Measurements from ENCODE around the gene MBNL1.
A peak's percentile ranks its signal among the peaks of the same experiment; 100 is the strongest.

The MBNL1 gene

GRCh38 chr3:152264378-152264777 lies 4.4 kb upstream of the MBNL1 start:
- H3K27me3 ChIP-seq (ENCODE audit: control insufficient read depth in 3 of 3, insufficient read depth in 3 of 3, low read depth in 1 of 3, low read length in 3 of 3), result peaks cover 0 to 12% (median 0%) of the 10 kb centered on the region in 3 experiments

DNA sequence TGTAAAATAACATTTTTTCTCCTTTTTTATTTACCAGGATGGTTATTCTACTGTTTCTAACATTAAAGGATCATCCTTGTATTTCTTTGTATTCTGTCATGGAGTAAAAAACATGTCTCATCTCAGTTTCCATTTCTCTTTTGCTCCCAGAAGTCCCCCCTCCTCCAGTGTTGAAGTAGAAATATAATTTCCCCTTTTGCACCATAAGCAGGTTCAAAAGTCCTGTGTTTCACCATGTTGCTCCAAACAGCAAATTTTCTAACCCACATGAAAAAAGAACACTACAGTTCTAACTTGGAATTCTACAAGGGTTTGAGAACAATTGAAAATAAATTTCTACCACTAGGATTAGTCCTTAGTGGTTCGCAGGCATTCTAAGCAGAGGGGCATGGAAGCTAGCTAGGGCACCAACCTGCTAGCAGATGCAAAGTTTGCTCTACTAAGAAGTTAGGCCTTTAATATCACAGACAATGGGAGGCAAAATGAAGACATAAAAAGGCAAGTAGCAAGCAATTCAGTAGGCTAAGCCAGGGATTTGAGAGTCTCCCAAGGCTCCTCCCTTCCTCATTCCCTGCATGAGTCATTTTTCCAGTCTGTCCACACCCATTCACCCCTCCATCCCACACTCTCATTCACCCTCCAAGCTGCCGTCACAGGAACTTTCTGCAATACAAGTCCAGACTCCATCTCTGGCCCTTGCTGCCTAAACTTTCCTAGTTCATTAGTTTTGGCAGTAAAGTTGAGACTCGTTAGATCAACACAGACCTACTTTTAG lies 2.3 kb upstream of the MBNL1 start:
- WGBS, 2 donors (ENCODE audit: extremely low coverage in 2 of 2, insufficient read length in 2 of 2, insufficient replicate concordance in 1 of 2), result no CpG with 5 or more reads among the region's 3 CpGs
- Histone ChIP-seq H2BK5ac (ENCODE audit: low read length) (no peak overlapping the region), H3K36me3 (replicated peaks in 1 of 2; ENCODE audit: control insufficient read depth in 2 of 2, insufficient read depth in 2 of 2, low read length in 2 of 2) (no peaks in the 10 kb centered on the region), H4K91ac (ENCODE audit: low read depth, low read length, poor library complexity) (no peak overlapping the region), H4K8ac (ENCODE audit: low read depth, low read length) (no peak overlapping the region), H2AK5ac (ENCODE audit: low read depth, low read length) (no peak overlapping the region), H2AFZ (ENCODE audit: low read length) (peak overlapping the region; percentile 77), H3K9me3 (replicated peaks in 1 of 2; ENCODE audit: control insufficient read depth in 2 of 2, insufficient read depth in 1 of 2, low read depth in 1 of 2, low read length in 2 of 2) (no peaks in the 10 kb centered on the region), H2BK12ac (ENCODE audit: low read length) (no peak overlapping the region), H3K79me1 (ENCODE audit: low read depth, low read length) (peaks cover 2% of the 10 kb centered on the region), H3K4me2 (ENCODE audit: insufficient read depth, low read length, poor library complexity, severe bottlenecking) (no peak overlapping the region), H3K4me1 (ENCODE audit: control insufficient read depth in 2 of 2, insufficient read depth in 1 of 2, low read depth in 1 of 2, low read length in 2 of 2) (peaks cover 5 to 7% of the 10 kb centered on the region in 2 donors), H3K27ac (replicated peaks; ENCODE audit: low read length) (no peak overlapping the region), H3K4ac (ENCODE audit: low read length) (no peak overlapping the region), H2BK120ac (ENCODE audit: low read depth, low read length) (no peak overlapping the region), H3K4me3 (ENCODE audit: low read length in 2 of 2) (no peak overlapping the region), H2BK15ac (ENCODE audit: low read length) (no peak overlapping the region), H3K9ac (ENCODE audit: low read depth, low read length, poor library complexity) (no peak overlapping the region), H3K27me3 (ENCODE audit: control insufficient read depth in 3 of 3, insufficient read depth in 3 of 3, low read depth in 1 of 3, low read length in 3 of 3) (peaks cover 0 to 12% (median 0%) of the 10 kb centered on the region in 3 experiments), H3K18ac (ENCODE audit: low read length) (no peak overlapping the region), H3K23ac (ENCODE audit: low read depth, low read length, poor library complexity) (no peak overlapping the region), H3K14ac (ENCODE audit: low read length) (no peak overlapping the region)
- no peak for DNase-seq (ENCODE audit: low spot score)

More at GRCh38 chr3:152264378-152264777, 4.4 kb upstream of the MBNL1 start:
- H3K23ac ChIP-seq (ENCODE audit: low read depth, low read length, poor library complexity), result no peak overlapping the region
- no peak overlapping the region for H2BK5ac ChIP-seq (ENCODE audit: low read length)
- no peak overlapping the region for H3K18ac ChIP-seq (ENCODE audit: low read length)
- no peak overlapping the region for H2BK12ac ChIP-seq (ENCODE audit: low read length)
- H4K91ac ChIP-seq (ENCODE audit: low read depth, low read length, poor library complexity), result no peak overlapping the region
- H3K79me1 ChIP-seq (ENCODE audit: low read depth, low read length), result peaks cover 2% of the 10 kb centered on the region
- no peak overlapping the region for H3K4ac ChIP-seq (ENCODE audit: low read length)
- DNase-seq (ENCODE audit: low spot score), result no peak
- no peaks in the 10 kb centered on the region for H3K36me3 ChIP-seq (replicated peaks in 1 of 2; ENCODE audit: control insufficient read depth in 2 of 2, insufficient read depth in 2 of 2, low read length in 2 of 2)
- H3K4me1 ChIP-seq (ENCODE audit: control insufficient read depth in 2 of 2, insufficient read depth in 1 of 2, low read depth in 1 of 2, low read length in 2 of 2), result peaks cover 5 to 15% of the 10 kb centered on the region in 2 donors
- no peak overlapping the region for H2BK120ac ChIP-seq (ENCODE audit: low read depth, low read length)
- H4K8ac ChIP-seq (ENCODE audit: low read depth, low read length), result no peak overlapping the region
- no peaks in the 10 kb centered on the region for H3K9me3 ChIP-seq (replicated peaks in 1 of 2; ENCODE audit: control insufficient read depth in 2 of 2, insufficient read depth in 1 of 2, low read depth in 1 of 2, low read length in 2 of 2)
- H2AK5ac ChIP-seq (ENCODE audit: low read depth, low read length), result no peak overlapping the region
- H2AFZ ChIP-seq (ENCODE audit: low read length), result no peak overlapping the region
- no peak overlapping the region for H3K14ac ChIP-seq (ENCODE audit: low read length)
- H3K27ac ChIP-seq (replicated peaks; ENCODE audit: low read length), result no peak overlapping the region
- no peak overlapping the region for H3K4me2 ChIP-seq (ENCODE audit: insufficient read depth, low read length, poor library complexity, severe bottlenecking)
- H3K4me3 ChIP-seq (ENCODE audit: low read length in 2 of 2), result no peak overlapping the region
- no peak overlapping the region for H3K9ac ChIP-seq (ENCODE audit: low read depth, low read length, poor library complexity)
- H2BK15ac ChIP-seq (ENCODE audit: low read length), result no peak overlapping the region

DNA sequence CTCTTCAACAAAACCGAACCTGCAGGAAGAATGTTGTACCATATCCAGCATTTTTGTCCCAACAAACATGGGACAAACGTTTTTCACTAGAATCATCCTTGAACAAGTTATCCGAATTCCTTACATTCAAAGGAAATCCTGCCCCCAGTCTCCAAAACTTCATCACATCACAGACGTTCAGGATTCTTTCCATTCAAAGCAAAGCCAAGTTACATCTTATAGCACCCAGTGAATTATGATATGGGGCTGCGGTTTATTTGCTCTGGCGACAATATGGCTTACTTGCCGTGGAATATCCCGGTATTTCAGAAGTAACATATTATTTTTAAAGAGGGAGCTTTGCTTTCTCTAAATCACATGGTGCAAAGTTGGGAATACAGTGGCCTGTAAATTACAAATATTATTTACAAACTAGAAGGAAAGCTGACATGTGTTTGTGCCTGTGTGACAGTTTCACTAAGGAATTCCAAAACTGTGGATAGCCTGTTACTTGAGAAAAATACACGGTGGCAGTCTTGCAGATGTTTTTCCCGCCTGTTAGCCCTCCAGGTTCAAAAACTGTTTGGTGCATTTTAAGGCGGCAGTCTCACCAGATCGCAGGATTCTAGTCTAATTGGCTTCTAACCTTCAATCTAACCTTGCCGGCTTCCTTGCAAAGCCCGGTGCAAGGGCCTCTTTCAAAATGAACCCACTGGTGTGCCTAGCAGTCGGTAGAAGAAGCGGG lies 736 bp upstream of the MBNL1 start:
- H3K36me3 ChIP-seq (replicated peaks in 1 of 2; ENCODE audit: control insufficient read depth in 2 of 2, insufficient read depth in 2 of 2, low read length in 2 of 2), result no peaks in the 10 kb centered on the region
- H3K4ac ChIP-seq (ENCODE audit: low read length), result no peak overlapping the region
- no peak overlapping the region for H4K8ac ChIP-seq (ENCODE audit: low read depth, low read length)
- H2BK15ac ChIP-seq (ENCODE audit: low read length), result no peak overlapping the region
- peak overlapping the region; percentile 93 for H2BK120ac ChIP-seq (ENCODE audit: low read depth, low read length)
- peak overlapping the region; percentile 88 for H3K27ac ChIP-seq (replicated peaks; ENCODE audit: low read length)
- DNase-seq (ENCODE audit: low spot score), result no peak
- H3K27me3 ChIP-seq (ENCODE audit: control insufficient read depth in 3 of 3, insufficient read depth in 3 of 3, low read depth in 1 of 3, low read length in 3 of 3), result peaks cover 0 to 12% (median 0%) of the 10 kb centered on the region in 3 experiments
- no peak overlapping the region for H3K23ac ChIP-seq (ENCODE audit: low read depth, low read length, poor library complexity)
- H3K4me1 ChIP-seq (ENCODE audit: control insufficient read depth in 2 of 2, insufficient read depth in 1 of 2, low read depth in 1 of 2, low read length in 2 of 2), result peaks cover 4 to 7% of the 10 kb centered on the region in 2 donors
- peak overlapping the region; percentile 75 for H3K4me2 ChIP-seq (ENCODE audit: insufficient read depth, low read length, poor library complexity, severe bottlenecking)
- peak overlapping the region; percentile 96 for H2AFZ ChIP-seq (ENCODE audit: low read length)
- H2AK5ac ChIP-seq (ENCODE audit: low read depth, low read length), result no peak overlapping the region
- no peak overlapping the region for H4K91ac ChIP-seq (ENCODE audit: low read depth, low read length, poor library complexity)
- peaks cover 2% of the 10 kb centered on the region for H3K79me1 ChIP-seq (ENCODE audit: low read depth, low read length)
- H2BK12ac ChIP-seq (ENCODE audit: low read length), result no peak overlapping the region
- WGBS, 2 donors (ENCODE audit: extremely low coverage in 2 of 2, insufficient read length in 2 of 2, insufficient replicate concordance in 1 of 2), result no CpG with 5 or more reads among the region's 16 CpGs
- no peaks in the 10 kb centered on the region for H3K9me3 ChIP-seq (replicated peaks in 1 of 2; ENCODE audit: control insufficient read depth in 2 of 2, insufficient read depth in 1 of 2, low read depth in 1 of 2, low read length in 2 of 2)
- H3K9ac ChIP-seq (ENCODE audit: low read depth, low read length, poor library complexity), result no peak overlapping the region
- H3K14ac ChIP-seq (ENCODE audit: low read length), result no peak overlapping the region
- H3K18ac ChIP-seq (ENCODE audit: low read length), result peak overlapping the region; percentile 96
- peak overlapping the region; percentile 77 to 84 for H3K4me3 ChIP-seq (ENCODE audit: low read length in 2 of 2)
- H2BK5ac ChIP-seq (ENCODE audit: low read length), result peak overlapping the region; percentile 63

Measured in neuronal stem cell (in vitro differentiated cells).